ENCODE measurements around the gene ATP6V0E1. TPM values are rescaled to one million over a fixed set of nuclear protein-coding genes. Genes with fewer than 3 reads are reported as not detected.
A peak's percentile ranks its signal among the peaks of the same experiment; 100 is the strongest.

The ATP6V0E1 gene
- total RNA-seq, 4 donors from 2014 or later: 46.2 to 175 (median 110) TPM

DNA sequence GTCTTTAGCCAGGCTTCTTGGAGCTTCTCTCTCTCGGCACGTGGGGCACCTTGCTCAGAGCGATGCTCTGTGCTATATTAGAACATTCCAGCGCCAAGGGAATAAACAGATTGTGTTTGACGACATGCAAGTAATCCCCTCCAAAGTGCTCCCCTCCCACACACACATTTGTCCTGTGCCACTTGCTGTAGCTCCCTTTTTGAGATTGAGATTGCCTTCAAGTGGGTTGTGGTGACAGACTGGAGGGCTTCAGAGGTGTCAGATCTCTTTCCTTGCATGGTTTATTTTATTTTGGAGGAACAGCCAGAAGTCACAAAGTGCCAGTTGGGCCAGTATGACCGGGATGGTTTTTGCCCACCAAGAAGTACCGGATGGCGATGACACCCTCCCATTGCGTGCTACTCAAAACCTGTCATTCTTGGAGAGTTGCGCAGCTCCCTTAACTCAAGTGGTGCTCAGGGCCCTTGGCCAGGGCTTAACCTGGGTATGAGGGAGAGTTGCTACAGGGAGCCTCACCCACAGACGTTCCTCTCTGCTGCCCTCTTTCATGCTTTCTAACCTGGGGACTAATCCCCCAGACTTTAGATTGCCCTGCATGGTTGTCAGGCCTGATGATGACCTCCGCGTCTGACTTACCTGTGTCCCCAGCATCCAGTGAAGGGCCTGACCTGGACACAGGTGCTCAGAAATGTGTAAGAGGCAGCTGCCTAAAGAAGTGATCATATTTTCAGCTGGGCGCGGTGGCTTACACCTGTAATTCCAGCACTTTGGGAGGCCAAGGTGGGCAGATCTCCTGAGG, 43.1 kb upstream of the ATP6V0E1 start:
- Histone ChIP-seq H3K9me3 (no peaks in the 10 kb centered on the region), H3K4me3 (no peak overlapping the region), H3K4me1 (no peaks in the 10 kb centered on the region), H3K36me3 (peaks cover 0 to 82% (median 0%) of the 10 kb centered on the region in 3 donors), H3K27ac (no peak overlapping the region), H3K27me3 (no peaks in the 10 kb centered on the region)
- no peak for TF ChIP-seq POLR2A (IDR thresholded peaks at IDR 0.05)
- TF ChIP-seq, protein P1, sequence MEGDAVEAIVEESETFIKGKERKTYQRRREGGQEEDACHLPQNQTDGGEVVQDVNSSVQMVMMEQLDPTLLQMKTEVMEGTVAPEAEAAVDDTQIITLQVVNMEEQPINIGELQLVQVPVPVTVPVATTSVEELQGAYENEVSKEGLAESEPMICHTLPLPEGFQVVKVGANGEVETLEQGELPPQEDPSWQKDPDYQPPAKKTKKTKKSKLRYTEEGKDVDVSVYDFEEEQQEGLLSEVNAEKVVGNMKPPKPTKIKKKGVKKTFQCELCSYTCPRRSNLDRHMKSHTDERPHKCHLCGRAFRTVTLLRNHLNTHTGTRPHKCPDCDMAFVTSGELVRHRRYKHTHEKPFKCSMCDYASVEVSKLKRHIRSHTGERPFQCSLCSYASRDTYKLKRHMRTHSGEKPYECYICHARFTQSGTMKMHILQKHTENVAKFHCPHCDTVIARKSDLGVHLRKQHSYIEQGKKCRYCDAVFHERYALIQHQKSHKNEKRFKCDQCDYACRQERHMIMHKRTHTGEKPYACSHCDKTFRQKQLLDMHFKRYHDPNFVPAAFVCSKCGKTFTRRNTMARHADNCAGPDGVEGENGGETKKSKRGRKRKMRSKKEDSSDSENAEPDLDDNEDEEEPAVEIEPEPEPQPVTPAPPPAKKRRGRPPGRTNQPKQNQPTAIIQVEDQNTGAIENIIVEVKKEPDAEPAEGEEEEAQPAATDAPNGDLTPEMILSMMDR (IDR thresholded peaks at IDR 0.05): no peak
- peak in 1 of 3 donors; percentile 14 for DNase-seq

DNA sequence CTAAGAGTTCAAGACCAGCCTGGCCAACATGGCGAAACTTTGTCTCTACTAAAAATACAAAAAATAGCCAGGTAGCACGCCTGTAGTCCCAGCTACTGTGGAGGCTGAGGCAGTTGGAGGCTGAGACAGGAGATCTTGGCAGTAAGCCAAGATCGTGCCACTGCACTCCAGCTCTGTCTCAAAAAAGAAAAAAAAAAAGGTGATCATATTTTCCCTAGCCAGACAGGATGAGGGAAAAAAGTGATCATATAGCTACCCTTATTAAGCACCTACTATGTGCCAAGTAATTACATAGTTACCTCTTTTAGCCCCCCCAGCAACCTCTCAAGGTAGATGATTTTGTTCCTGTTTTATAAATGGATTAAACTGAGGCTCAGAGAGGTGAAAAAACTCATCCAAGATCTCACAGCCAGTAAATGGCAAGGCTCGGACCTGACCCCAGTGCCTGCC, 42.5 kb upstream of the ATP6V0E1 start:
- Histone ChIP-seq H3K27me3 (no peaks in the 10 kb centered on the region), H3K27ac (no peak overlapping the region), H3K36me3 (peaks cover 0 to 82% (median 0%) of the 10 kb centered on the region in 3 donors), H3K4me1 (no peaks in the 10 kb centered on the region), H3K4me3 (no peak overlapping the region), H3K9me3 (no peaks in the 10 kb centered on the region)
- DNase-seq: no peak
- TF ChIP-seq, protein P1 (IDR thresholded peaks at IDR 0.05): no peak
- no peak for TF ChIP-seq POLR2A (IDR thresholded peaks at IDR 0.05)

DNA sequence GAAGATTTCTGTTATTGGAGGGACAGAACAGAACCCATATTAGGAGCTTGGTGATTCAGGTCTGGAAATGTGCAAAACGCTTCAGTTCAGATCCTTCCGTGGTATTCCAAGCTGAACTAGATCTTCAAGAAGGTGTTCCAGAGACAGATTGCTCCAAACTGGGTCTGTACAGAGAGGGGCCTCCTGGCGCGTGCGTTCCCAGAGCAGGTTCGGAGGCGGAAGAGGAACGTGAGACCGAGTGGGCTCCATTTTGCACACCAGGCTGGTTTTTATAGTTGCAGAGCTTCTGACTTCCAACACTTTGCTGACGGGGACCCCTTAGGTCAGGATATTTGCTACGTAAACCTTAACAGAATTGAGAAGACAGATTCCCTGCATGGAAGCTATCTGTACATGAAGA, 41.0 kb upstream of the ATP6V0E1 start:
- H3K27me3 ChIP-seq: no peaks in the 10 kb centered on the region
- peaks cover 0 to 76% (median 0%) of the 10 kb centered on the region in 3 donors for H3K36me3 ChIP-seq
- no peaks in the 10 kb centered on the region for H3K9me3 ChIP-seq
- TF ChIP-seq, protein P1 (IDR thresholded peaks at IDR 0.05): no peak
- no peak for TF ChIP-seq POLR2A (IDR thresholded peaks at IDR 0.05)
- DNase-seq: no peak
- no peak overlapping the region for H3K4me3 ChIP-seq
- no peaks in the 10 kb centered on the region for H3K4me1 ChIP-seq
- H3K27ac ChIP-seq: no peak overlapping the region

DNA sequence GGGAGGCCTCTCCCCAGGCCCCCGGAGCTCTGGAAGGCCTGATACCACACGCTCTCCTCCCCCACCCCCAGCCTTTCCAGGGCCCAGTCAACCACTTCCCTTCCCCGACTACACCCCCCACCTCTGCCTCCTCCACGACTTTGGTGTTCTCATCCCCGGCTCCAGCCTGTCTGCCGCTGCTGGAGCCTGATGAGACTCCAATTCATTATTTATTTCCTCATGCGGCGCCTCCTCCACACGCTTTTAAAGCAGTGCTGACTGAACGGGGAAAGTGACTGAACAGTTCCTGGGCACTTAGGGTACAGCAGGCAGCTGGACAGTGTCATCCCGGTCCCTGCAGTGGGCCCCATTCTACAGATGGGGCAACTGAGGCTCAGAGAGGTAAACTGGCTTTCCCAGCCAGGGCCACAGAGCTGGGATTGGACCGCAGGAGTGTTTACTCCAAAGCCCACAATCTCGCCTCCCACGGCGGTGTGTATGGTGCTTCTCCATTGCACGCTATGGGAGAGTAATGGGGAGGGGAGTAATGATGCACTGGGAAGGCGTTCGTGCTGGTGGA, 40.2 kb upstream of the ATP6V0E1 start:
- DNase-seq: no peak
- Histone ChIP-seq H3K9me3 (no peaks in the 10 kb centered on the region), H3K27me3 (no peaks in the 10 kb centered on the region), H3K36me3 (peaks cover 0 to 67% (median 0%) of the 10 kb centered on the region in 3 donors), H3K4me3 (no peak overlapping the region), H3K27ac (no peak overlapping the region), H3K4me1 (no peaks in the 10 kb centered on the region)
- TF ChIP-seq POLR2A (IDR thresholded peaks at IDR 0.05): no peak
- TF ChIP-seq, protein P1 (IDR thresholded peaks at IDR 0.05): no peak

DNA sequence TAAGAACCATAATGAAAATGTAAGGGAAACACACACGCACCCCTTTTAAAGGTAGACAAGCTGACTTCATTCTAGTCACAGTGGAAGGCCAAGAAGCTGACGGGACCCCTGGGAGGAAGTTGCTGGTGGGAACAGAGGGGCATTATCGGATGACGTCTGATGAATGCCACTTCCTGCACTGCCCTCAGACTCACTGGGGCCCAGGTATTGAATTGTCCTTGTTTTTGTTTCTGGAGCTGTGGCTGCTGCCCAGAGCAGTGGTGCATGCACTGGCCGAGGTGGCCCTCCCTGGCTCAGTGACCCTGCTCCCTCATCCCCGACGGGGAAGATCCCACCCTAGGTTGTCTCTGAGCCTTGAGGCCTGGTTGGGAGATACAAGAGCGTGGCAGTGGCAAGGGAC, 39.7 kb upstream of the ATP6V0E1 start:
- peaks cover 0 to 63% (median 0%) of the 10 kb centered on the region in 3 donors for H3K36me3 ChIP-seq
- no peak for DNase-seq
- no peak overlapping the region for H3K27ac ChIP-seq

More for the DNA sequence above, 39.7 kb upstream of the ATP6V0E1 start:
- no peaks in the 10 kb centered on the region for H3K4me1 ChIP-seq
- no peaks in the 10 kb centered on the region for H3K9me3 ChIP-seq
- no peaks in the 10 kb centered on the region for H3K27me3 ChIP-seq
- H3K4me3 ChIP-seq: no peak overlapping the region
- TF ChIP-seq, protein P1 (IDR thresholded peaks at IDR 0.05): no peak
- TF ChIP-seq POLR2A (IDR thresholded peaks at IDR 0.05): no peak

Data from Peyer's patch (tissue), 4 donors.